Amygdala (tissue), 56 donors: ENCODE results near the gene TTLL9.
A peak's percentile ranks its signal among the peaks of the same experiment; 100 is the strongest.

Source experiments
- DNase-seq, 56 donors: peaks; one replicate each; lab custom pipeline; 2025; lab: John Stamatoyannopoulos, UW

TTLL9 gene

DNA sequence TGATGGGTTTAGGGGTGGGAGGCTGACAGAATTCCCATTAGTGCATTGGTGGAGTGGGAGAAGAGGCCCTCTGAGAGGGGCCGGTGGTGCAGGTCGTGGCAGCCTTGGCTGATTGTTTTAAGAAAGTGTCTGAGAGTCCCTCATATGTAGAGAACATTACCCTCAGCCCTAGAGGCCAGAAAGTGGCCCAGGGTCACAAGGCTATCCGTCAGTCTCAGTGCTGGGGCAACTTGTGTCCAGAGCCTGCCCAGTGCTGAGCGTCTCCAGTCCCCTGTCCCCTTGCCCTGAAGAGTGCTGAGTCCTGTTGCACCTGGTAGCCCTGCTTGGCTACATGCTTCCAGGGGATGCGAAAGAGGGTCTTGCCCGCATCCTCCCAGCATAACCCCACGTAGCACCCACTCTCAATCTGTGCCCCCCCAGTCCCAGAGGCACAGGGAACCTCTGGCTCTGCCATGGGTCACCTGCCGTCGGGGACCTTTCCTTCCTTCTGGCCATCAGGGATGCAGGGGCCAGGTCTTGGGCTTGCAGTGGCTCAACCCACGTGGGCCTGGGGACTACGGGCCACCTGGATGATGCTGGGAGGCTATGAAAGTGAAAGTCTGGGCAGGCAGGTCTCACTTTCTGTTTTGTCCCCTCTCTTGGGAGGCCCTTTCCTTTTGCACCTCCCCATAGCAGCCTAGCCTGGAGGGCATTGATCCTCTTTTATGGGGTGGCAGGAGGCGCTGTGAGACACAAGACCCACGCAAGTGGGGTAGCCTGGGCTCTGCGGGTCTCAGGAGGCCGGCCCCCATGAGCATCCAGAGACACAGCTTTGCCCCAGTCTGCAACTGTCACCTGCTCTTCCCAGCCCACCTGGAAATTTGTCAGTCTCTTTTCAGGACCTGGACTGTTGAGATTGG, 12.3 kb upstream of the TTLL9 start:
- DNase-seq = no peak

DNA sequence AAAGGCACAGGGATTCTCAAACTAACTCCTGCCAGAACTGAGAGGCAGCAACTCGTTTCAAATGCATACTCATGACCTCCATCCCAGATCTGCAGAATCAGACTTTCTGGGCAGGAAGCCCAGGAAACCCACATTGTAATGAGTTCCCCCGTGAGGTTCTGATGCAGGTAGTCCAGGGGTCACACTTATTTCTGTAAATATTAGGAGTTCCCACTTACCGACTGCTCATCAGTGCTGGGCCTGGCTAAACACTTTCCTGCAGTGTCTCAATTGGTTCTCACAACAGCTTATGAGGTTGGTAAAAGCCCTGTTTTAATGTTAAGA, 11.7 kb upstream of the TTLL9 start:
- no peak for DNase-seq

DNA sequence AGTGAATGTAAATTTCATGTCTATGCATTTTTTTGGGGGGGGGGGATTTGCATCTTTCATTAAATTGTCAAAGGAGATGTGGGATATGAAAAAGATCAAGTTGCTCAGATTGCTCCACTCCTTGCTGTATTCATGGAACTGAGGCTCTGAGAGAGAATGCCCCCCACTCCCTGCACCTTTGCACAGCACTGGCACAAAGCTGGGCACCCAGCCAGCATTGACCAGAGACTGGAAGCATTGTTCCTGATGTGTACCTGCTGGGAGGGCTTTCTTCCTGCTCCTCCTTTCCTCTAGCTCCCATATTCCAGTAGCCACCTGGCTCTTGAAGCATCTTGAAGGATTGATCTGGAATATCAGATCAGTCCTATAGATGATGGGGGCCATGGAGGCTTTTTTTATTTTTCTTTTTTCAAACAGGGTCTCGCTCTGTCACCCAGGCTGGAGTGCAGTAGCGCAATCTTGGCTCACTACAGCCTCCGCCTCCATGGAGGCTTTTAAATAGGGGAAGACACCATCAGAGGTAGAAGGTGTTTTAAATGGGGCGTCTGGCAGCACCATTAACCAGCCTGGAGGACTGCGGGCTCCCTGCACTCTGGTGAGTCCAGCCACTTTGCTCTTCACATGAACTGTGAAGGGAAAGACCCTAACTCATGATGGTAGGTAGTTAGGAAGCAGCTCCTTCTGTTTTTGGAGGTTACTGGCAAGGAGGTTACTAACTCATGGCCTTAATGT, 11.0 kb upstream of the TTLL9 start:
- no peak for DNase-seq

DNA sequence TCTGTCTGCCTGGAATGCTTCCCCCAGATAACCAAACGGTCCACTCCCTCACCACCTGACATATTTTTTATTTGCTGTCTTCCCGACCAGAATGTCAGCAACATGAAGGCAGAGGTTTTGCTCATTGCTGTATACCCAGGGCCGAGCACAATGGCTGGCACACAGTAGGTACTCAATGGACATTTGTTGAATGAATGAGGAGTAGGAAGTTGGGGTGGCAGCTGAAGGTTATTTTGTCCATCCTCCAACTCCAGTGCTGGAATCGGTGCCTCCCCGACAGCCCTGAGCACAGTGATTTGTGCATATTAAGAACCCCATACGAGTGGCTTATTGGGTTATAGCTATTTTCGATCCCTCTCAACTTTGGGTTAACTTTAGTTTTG, 10.4 kb upstream of the TTLL9 start:
- DNase-seq = no peak

DNA sequence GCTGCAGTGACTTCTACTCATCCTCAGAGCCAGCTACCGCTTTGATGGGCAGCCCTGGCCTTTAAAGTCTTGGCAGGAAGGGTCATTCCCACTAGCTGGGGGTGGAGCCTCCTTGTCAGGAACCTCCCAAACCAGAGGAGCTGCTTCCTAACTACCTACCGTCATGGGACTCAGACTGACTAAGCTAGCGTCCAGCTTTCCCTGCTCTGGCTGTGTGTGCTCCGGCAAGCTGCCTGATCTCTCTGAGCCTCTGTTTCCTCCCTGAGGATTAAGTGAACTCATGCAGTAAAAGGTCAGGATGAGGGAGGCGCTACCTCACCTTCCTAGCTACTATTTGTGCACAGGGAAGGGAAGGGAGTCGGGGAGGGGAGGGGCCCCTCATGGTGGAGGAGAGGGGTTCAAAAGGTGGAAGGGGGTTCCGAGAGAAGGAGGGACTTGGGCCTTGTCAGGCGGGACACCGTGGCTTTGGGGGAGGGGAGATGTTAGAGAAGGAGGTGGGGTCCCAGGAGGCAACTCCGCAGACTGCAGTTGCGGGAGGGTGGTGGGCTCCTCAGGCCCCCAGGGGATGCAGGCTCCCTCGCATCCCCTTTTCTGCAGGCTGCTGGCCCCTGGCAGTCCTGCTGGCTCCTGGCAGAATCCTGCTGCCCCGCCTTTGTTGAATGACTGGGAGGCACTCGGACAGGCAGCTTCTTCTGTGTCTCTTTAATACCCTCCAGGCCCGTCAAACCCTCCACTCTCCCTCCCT, 9.9 kb upstream of the TTLL9 start:
- no peak for DNase-seq

DNA sequence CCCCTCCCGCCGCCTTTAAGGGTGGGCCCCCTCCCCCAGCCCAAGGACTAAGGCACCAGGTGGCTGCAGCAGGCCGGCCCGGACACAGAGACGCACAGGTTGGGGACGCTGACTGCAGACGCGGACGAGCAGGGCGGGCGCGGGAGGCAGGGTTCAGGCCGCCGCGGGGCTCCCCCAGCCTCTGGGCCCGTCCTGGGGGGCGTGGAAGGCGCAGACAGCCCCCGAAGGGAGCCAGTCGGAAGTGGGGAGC, 9.4 kb upstream of the TTLL9 start:
- no peak for DNase-seq

DNA sequence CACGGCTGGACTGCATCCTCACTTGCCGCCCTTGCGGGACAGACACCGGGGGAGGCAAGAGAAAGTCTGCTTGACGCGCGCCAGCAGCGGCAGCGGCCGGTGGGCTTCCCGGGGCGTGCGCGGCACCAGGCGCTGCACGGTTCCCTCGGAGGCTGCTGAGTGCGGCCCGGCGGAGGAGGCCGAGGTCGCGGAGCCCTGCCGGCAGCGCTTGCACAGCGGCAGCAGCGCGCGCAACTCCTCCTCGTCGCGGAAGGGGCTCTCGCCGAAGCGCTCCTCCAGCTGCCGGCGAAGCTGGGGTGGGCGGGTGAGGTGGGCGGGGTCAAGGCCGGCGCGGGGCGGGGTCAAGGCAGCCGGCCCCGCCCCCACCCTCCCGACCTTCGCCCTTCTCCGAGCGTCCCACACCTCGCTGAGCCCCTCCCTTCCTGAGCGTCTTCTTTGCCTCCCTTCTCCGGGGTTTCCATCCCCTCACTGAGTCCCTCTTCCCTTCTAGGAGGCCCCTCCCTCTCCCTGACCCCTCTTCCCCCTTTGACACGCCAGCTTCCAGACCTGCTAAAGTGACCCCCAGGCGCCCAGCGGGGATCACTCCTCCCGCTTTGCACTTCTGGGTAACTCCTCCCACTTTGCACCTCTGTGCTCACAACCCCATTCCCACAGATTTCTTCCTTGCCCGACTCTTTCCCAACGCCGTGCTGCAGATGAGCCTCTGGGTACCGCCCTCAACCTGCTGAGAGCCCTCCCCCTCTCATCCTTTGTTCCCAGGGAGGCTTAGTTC, 8.9 kb upstream of the TTLL9 start:
- peak in 23 of 56 donors; percentile 6 to 49 (median 21) for DNase-seq

DNA sequence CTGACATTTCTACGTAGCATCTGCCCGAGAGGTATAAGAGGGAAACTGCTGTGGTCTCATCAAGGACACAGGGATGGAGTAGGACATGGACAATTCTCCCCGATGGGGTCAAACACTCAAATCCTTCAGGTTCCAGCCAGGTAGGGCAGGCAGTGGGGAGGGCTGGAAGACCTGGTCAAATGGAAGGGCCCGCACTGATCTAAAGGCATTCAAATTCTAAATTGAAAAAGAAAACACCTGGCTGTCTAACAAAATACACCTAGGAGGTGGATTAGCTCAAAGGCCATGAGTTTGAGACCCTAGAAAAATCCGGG, 8.3 kb upstream of the TTLL9 start:
- DNase-seq = no peak

DNA sequence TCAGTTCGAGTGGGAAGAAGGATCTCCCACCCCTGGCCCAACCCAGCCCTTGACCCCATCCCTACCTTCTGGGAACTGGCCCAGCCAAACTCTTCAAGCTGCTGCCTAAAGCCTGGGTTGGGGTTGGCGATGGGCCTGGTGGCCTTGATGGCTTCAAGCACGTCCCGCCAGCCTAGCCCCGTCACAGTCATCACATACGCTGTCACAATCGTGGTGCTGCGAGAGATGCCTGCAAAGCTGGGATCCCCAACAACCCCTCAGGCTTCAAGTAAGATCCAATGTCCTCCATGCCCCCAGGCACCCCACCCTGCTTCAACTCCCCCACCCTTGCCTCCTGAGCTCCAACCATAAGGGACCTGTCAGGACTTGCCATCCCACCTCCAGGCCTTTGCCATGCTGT, 7.9 kb upstream of the TTLL9 start:
- no peak for DNase-seq

DNA sequence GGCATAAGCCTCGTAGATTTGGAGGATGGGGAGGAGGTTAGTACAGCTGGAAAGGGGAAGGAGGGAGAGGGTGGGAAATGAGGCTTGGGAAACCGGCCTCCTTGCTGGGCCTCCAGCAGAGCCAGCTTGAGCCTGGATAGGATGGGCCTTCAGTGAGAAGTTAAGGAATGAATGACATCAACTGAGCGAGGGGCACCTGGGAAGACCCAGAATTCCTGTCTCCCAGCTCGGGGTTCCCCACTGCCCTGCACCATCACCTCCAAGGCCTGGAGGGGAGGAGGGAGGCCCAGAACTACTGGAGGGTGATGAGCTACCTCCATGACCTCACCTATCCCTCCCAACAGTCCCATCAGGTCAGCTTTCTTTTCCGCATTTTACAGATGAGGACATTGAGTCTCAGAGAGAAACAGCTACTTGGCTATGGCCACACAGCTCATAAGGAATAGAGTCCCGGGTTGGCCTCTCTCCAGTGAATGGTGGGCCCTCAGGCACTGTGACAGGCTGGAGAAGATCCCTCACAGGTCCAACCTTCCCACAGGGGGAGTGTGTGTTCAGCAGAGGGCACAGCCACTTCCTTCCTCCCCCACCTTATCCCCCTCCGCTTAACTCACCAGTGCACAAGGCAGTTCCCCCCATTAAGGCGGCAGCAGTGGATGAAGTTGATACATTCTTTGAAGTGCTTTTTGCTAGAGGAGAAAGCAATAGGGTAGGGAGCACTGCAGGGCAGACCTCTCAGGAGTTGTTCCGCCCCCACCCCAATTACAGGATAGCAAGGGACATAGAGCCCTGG, 6.9 kb upstream of the TTLL9 start:
- DNase-seq = no peak

DNA sequence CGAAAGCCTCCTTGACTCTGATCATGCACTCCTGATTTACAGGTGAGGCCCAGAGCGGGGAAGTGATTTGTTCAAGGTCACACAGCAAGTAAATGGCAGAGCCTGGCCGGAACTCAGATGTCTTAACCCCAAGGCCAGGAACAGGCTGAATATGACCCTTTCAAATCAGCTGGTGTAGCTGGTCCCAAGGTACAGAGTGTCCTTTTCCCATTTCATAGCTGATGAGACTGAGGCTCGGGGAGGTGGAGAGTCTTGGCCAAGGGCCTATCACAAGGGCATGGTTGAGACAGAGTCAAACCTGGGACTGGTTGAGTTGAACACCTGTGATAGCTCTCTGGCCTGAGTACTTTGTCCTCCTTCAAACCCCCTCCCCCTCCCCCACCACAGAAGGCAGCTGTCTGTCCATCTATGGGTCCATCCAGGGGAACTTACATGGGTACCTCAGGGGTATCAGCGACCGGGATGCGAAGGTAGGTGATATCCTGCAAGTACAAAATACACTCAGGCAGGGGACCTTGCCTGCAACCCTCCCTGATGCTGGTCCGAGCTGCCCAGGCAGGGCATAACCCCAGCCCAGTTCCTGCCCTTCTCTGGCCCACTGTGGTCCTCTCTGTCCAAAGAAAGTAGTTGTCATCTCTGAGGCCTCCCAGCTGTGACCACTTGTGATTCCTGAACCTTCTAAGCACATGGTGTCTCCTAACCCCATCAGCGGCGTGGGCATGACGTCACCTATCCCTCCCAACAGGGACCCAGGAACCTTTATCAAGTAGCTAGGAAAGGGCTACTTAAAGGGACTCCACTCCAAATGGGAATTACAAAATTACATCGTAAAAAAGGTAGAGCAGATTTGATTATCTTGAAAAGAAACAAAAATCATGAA, 5.7 kb upstream of the TTLL9 start:
- no peak for DNase-seq

DNA sequence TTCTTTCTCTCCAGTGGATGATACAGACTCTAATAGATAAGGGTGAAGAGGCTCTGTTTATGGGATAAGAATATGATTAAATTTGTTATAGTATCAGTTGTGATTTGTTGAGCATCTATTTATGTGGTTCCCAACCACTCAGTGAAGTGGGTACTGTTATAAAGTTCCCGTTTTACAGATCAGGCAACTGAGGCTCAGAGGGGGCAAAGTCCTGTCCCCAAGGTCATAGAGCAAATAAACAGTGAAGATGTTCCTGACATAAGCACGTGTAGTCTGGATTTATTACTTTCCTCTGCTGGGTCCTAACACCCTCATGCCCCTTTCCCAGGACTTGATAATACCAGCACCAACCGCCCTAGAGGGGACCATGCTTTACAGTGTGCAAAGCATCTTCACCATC, 4.2 kb upstream of the TTLL9 start:
- DNase-seq = no peak

DNA sequence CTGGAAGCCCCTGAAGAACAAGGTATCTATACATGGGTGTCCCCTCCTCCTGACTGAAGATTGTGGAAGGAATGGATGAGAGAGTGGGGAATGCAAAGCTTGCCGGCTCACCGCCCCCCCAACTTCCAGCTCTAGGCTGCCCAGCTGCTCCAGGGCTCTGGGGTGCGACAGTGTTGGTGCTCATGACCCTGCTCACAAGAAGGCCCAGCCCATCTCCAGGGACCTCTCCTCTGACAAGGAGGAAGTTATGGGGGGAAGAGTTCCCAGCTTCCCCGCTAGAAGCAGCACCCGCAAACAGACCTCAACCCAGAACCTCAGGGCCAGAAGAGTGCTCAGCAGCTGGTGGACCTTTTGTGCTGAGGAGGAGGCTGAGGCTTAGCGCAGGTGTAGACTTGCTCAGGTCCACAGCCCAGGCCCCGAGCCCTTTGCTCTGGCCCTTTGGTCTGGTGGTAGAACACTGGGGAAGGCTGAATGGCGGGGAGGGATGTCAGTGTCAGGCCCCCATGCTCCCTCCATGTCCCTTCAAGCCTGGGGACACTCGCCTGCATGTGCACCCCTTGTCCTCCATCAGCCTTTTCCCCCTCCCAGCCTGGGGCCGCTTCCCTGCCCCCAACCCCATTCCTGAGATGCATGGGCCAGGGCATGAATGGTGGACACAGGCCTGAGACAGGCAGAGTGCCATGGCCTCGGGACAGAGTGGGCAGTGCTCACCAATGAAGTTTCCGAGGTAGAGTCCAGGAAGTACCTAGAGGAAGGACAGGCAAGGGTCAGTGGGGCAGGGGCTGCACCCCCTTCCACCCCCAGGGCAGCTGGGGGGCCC, 1.4 kb upstream of the TTLL9 start:
- no peak for DNase-seq

DNA sequence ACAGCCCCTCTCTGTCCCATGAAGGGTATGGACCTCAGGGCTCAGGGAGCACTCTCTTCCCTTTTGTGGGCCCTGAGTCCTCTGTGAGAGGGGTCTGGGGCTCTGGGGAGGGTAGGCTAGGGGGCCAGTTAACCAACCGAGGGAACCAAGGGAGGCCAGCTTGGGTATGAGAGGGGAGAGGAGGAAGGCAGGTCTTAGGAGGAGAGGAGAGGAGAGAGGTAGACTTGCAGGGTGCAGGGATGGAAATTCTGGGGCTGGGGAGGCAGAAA, 827 bp upstream of the TTLL9 start:
- no peak for DNase-seq

DNA sequence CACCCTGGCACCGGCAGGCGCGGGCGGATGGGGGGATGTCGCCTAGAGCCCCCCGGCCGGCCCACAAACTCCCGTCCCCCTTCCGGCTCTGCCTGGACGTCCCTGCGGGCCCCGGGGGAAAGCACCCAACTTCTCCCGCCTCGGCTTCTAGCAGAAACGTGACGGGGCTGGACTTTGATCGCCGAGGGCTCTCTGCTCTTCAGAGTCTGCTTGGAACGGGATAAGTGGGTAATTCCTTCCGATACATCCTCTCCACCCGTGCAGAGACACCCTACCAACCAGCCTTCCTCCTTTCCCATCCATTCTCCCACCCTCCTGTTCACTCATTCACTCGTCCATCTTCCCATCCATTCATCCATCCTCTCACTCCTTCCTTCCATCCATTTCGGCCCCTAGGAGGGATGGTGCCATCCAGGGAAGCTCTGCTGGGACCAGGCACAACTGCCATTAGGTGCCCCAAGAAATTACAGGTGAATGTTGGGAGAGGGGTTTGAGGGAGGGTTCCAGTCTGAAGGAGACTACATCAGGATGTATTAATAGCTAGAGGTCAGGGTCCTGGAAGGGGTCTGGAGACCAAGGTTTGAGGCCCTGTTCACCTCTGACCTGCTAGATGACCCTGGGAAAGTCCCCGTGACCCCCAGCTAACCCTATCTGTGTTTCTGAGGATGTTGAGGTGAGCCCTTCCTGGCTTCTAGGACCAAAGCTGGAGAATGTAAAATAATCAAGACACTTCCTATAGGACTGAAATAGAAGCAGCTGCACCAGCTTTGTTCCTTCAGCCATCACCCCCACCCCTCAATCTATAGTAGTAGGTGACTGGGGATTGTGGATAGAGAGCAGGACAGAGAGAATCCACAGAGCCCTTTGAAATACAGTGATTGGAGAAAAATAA, 538 bp downstream of the TTLL9 start:
- peak in 4 of 56 donors; percentile 50 to 60 (median 55) for DNase-seq

DNA sequence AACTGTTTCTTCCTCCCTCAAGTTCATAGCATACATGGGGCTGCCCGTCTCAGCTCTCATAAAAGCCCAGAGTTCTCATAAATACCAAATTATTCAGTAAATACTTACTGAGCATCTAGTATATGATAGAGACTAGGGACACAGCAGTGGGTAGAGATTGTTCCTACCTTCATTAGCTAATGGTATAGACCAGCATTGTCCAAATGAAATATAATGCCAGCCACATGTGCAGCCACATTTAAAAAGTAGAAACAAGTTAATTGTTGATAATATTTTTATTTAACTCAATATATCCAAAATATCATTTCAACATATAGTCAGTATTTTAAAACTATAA, 1.2 kb downstream of the TTLL9 start:
- DNase-seq = no peak

DNA sequence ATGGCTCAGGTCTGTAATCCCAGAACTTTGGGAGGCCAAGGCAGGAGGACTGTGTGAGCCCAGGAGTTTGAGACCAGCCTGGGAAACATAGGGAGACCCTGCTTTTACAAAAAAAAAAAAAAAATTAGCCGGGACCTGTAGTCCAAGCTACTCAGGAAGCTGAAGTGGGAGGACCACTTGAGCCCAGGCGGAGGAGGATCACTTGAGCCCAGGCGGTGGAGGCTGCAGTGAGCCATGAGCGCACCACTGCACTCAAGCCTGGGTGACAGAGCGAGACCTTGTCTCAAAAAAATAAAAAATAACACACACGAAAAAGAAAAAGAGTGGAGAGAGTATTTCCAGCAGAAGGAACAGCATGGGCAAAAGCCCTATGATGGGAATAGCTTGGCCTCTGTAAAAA, 2.0 kb downstream of the TTLL9 start:
- no peak for DNase-seq

DNA sequence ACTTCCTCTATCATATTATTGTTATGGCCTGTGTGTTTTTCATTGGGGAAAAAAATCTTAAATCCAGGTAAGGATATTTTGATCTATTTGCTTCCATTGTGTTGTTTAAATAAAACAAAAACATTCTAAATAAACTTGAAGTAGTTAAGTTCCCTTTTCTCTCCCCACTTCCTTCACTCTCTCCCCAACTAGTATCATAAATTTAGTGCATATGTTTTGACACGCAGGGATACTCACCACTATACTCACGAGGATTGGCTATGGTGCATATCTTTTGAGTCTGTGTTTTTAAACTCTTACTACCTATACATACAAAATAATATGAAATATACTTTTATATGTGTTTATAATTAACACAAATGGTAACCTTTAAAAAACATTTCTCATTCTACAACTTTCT, 5.2 kb downstream of the TTLL9 start:
- DNase-seq = no peak
